Measurements from ENCODE around the gene NECTIN1.

The NECTIN1 gene

GRCh38 chr11:119717839-119718534 lies 11.0 kb downstream of the NECTIN1 start:
- no peak for DNase-seq
- intact Hi-C loops (cut with DNase I), result no loop called here

- no peak for DNase-seq
- intact Hi-C loops (cut with DNase I), result no loop called here
Measured at GRCh38 chr11:119716582-119717498, 12.2 kb downstream of the NECTIN1 start.

GRCh38 chr11:119714590-119714989 lies 14.4 kb downstream of the NECTIN1 start:
- peak in 1 of 10 donors; percentile 10 for DNase-seq
- intact Hi-C loops (cut with DNase I), result no loop called here

- intact Hi-C loops (cut with DNase I), result no loop called here
- peak in 2 of 10 donors; percentile 44 to 66 for DNase-seq
Measured at GRCh38 chr11:119714189-119714588, 14.8 kb downstream of the NECTIN1 start.

- DNase-seq, result peak in 2 of 10 donors; percentile 11 to 66
- intact Hi-C loops (cut with DNase I), result no loop called here
Measured at GRCh38 chr11:119713359-119714040, 15.5 kb downstream of the NECTIN1 start.

GRCh38 chr11:119712459-119713358 lies 16.3 kb downstream of the NECTIN1 start:
- intact Hi-C loops (cut with DNase I), result no loop called here
- DNase-seq, result peak in 3 of 10 donors; percentile 14 to 52 (median 40)

- peak in 3 of 10 donors; percentile 70 to 87 (median 77) for DNase-seq
- intact Hi-C loops (cut with DNase I), result no loop called here
Measured at GRCh38 chr11:119712006-119712405, 17.0 kb downstream of the NECTIN1 start.

GRCh38 chr11:119711476-119711875 lies 17.5 kb downstream of the NECTIN1 start:
- DNase-seq, result peak in 2 of 10 donors; percentile 72 to 79
- intact Hi-C loops (cut with DNase I), result no loop called here

- intact Hi-C loops (cut with DNase I), result no loop called here
Measured at GRCh38 chr11:119710417-119710816, 18.6 kb downstream of the NECTIN1 start.

GRCh38 chr11:119709638-119710346 lies 19.2 kb downstream of the NECTIN1 start:
- intact Hi-C loops (cut with DNase I), result no loop called here
- peak in 8 of 10 donors; percentile 71 to 95 (median 78) for DNase-seq

More at GRCh38 chr11:119710417-119710816, 18.6 kb downstream of the NECTIN1 start:
- no peak for DNase-seq

GRCh38 chr11:119709171-119709570 lies 19.8 kb downstream of the NECTIN1 start:
- intact Hi-C loops (cut with DNase I), result no loop called here
- DNase-seq, result peak in 2 of 10 donors; percentile 74 to 75

- intact Hi-C loops (cut with DNase I), result no loop called here
- DNase-seq, result no peak
Measured at GRCh38 chr11:119708384-119708783, 20.6 kb downstream of the NECTIN1 start.

GRCh38 chr11:119706887-119707286 lies 22.1 kb downstream of the NECTIN1 start:
- DNase-seq, result no peak
- intact Hi-C loops (cut with DNase I), result no loop called here

- no peak for DNase-seq
Measured at GRCh38 chr11:119706029-119706428, 23.0 kb downstream of the NECTIN1 start.

GRCh38 chr11:119705362-119705761 lies 23.6 kb downstream of the NECTIN1 start:
- intact Hi-C loops (cut with DNase I), result no loop called here
- no peak for DNase-seq

More at GRCh38 chr11:119706029-119706428, 23.0 kb downstream of the NECTIN1 start:
- intact Hi-C loops (cut with DNase I), result no loop called here

GRCh38 chr11:119704849-119705248 lies 24.2 kb downstream of the NECTIN1 start:
- DNase-seq, result no peak
- intact Hi-C loops (cut with DNase I), result no loop called here

GRCh38 chr11:119701591-119702549 lies 27.1 kb downstream of the NECTIN1 start:
- intact Hi-C loops (cut with DNase I), result no loop called here
- no peak for DNase-seq
